Bronchial epithelial cell (primary cell): Measurements from ENCODE around the gene HFE. TPM values are rescaled to one million over a fixed set of nuclear protein-coding genes. Genes with fewer than 3 reads are reported as not detected.

ENCODE experiments used
- DNase-seq: peaks from one replicate; pipeline ENCODE4 v3.0.0-alpha.2; 2010; ENCODE audit warnings: low read depth
- FAIRE-seq: peaks from 2 replicates; lab custom pipeline; 2011; peaks lifted over from hg19 to GRCh38; lab: Jason Lieb, UNC
- H3K27me3 ChIP-seq: 2 replicates; pipeline ENCODE4 v1.5.1; 2011; ENCODE audit warnings: low read length; ENCODE audit not compliant: control insufficient read depth, insufficient read depth
- H3K36me3 ChIP-seq: 2 replicates; pipeline ENCODE4 v1.5.1; 2011; ENCODE audit warnings: low read length; ENCODE audit not compliant: control insufficient read depth, insufficient read depth
- H3K4me3 ChIP-seq: 2 replicates; pipeline ENCODE4 v1.5.1; 2011; ENCODE audit warnings: mild to moderate bottlenecking, low read depth, low read length, control low read depth
- total RNA-seq: library from RNA; depleted of rRNA; stranded (reverse); fragments of >200 nt; gene quantifications from 2 replicates; pipeline ENCODE4 v1.2.1, GENCODE V29; 2014
- TF ChIP-seq, protein P1 (sequence below): IDR thresholded peaks from 2 replicates; pipeline ENCODE4 v1.5.1; 2011; ENCODE audit warnings: mild to moderate bottlenecking, moderate library complexity, low read length, control low read depth, inconsistent platforms; ENCODE audit not compliant: insufficient read depth, severe bottlenecking

HFE gene
- total RNA-seq, 1 donor from 2014 or later, result 3.7 TPM

GRCh38 chr6:26122402-26122792 is 35.2 kb downstream of the HFE start:
- H3K27me3 ChIP-seq, result no peaks in the 10 kb centered on the region
- peak overlapping the region; percentile 71 for H3K4me3 ChIP-seq
- no peaks in the 10 kb centered on the region for H3K36me3 ChIP-seq
- TF ChIP-seq, protein P1, sequence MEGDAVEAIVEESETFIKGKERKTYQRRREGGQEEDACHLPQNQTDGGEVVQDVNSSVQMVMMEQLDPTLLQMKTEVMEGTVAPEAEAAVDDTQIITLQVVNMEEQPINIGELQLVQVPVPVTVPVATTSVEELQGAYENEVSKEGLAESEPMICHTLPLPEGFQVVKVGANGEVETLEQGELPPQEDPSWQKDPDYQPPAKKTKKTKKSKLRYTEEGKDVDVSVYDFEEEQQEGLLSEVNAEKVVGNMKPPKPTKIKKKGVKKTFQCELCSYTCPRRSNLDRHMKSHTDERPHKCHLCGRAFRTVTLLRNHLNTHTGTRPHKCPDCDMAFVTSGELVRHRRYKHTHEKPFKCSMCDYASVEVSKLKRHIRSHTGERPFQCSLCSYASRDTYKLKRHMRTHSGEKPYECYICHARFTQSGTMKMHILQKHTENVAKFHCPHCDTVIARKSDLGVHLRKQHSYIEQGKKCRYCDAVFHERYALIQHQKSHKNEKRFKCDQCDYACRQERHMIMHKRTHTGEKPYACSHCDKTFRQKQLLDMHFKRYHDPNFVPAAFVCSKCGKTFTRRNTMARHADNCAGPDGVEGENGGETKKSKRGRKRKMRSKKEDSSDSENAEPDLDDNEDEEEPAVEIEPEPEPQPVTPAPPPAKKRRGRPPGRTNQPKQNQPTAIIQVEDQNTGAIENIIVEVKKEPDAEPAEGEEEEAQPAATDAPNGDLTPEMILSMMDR, result no peak
- DNase-seq (no peak), FAIRE-seq (no peak)

DNA sequence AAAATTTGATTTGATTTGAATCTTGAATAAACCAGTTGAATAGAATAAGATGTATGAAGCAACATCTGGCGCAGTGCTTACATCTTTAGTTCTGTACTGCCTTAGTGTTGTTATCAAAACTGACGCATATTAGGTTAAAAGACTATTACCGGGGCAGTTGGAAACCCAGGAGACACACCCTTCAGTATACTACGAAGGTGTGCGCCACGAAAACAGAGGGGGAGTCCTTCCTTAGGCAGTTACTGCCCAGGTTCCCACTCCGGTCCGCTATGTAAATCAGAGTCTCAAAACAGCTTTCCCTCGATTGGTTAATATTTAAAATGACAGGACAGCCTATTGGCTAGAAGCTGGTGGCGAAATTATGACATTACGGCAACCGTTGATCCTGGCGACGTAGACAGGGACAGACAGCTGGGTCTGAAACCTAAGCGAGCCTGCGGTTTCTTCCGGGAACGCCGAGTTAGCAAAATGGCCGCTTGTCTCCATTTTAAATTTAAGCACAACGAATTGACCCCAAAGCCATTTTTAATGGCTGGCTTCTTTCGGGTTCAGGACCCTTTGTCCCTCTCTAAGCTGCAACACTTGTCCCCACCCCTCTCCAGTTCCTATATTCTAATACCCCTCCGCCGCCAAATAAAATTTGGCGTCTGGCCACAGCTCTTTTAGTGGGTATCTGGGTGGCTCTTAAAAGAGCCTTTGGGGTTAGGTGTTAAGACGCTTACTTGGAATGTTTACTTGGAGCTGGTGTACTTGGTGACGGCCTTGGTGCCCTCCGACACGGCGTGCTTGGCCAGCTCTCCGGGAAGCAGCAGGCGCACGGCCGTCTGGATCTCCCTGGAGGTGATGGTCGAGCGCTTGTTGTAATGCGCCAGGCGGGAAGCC is 35.8 kb downstream of the HFE start:
- no peak for FAIRE-seq
- Histone ChIP-seq H3K4me3 (peak overlapping the region; percentile 71), H3K27me3 (no peaks in the 10 kb centered on the region), H3K36me3 (no peaks in the 10 kb centered on the region)
- peak; percentile 97 for DNase-seq
- TF ChIP-seq, protein P1, result no peak

GRCh38 chr6:26123675-26123946 is 36.4 kb downstream of the HFE start:
- Histone ChIP-seq H3K27me3 (no peaks in the 10 kb centered on the region), H3K36me3 (no peaks in the 10 kb centered on the region), H3K4me3 (peak overlapping the region; percentile 71)
- FAIRE-seq, result no peak
- TF ChIP-seq, protein P1, result no peak
- DNase-seq, result no peak

DNA sequence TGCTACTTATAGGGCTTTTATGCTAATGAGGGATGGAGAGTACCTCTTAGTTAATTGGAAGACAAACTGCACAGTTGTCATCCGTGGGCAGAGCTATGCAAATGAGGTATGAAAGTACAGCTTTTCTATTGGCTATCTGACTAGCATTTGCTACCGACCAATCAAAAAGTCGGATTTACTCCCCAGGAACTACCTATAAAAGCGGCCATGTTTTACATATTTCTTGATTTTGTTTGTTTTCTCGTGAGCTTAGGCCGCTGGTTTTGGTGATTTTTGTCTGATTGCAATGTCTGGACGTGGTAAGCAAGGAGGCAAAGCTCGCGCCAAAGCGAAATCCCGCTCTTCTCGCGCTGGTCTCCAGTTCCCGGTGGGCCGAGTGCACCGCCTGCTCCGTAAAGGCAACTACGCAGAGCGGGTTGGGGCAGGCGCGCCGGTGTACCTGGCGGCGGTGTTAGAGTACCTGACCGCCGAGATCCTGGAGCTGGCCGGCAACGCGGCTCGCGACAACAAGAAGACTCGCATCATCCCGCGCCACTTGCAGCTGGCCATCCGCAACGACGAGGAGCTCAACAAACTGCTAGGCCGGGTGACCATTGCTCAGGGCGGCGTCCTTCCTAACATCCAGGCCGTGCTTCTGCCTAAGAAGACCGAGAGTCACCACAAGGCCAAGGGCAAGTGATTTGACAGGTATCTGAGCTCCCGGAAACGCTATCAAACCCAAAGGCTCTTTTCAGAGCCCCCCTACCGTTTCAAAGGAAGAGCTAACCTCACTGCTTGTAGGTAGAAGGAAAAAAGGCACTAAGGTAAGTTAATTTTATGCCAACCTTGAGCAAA is 36.9 kb downstream of the HFE start:
- no peaks in the 10 kb centered on the region for H3K27me3 ChIP-seq
- H3K4me3 ChIP-seq, result peak overlapping the region; percentile 71
- DNase-seq (peak; percentile 99), FAIRE-seq (no peak)
- no peaks in the 10 kb centered on the region for H3K36me3 ChIP-seq
- TF ChIP-seq, protein P1, result no peak

DNA sequence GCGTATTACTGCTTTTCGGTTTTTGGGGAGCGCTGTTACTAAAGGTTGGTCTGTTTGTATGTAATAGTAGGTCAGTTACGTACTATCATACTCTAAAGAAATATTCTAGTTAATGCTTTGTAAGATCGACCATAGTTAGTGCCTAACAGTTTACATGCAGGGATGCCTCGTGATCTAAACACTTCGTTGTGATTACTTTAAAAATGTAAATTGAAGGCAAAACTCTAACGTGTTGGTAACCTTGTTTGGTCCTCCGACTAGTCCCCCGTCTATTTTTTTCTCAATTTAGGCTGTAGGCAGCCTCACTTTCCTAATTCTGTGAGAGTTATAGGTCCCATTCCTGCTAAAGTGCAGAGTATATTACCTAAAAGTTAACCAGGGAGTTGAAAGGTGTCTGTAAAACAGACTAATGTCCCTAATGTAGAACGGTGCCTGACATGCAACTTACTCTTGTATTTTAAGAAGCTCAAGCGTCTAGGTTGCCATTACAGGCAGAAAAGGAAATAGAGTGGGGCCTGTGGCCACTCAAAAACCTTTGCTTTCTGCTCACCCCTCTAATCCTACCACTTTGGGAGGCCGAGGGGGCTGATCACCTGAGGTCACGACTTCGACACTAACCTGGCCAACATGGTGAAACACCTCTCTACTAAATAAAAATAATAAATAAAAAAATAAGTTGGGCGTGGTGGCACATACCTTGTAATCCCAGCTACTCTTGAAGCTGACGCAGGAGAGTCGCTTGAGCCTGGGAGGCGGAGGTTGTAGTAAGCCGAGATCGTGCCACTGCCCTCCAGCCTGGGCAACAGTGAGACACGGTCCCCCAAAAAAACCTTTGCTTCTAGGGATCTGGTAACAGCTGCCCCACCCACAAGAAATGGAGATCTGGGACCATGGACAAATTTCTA is 37.8 kb downstream of the HFE start:
- Histone ChIP-seq H3K36me3 (peaks cover 3% of the 10 kb centered on the region), H3K27me3 (no peaks in the 10 kb centered on the region), H3K4me3 (peak overlapping the region; percentile 71)
- TF ChIP-seq, protein P1, result no peak
- DNase-seq (peak; percentile 27), FAIRE-seq (no peak)
